Measurements from ENCODE around the gene ADAR.

The ADAR gene

DNA sequence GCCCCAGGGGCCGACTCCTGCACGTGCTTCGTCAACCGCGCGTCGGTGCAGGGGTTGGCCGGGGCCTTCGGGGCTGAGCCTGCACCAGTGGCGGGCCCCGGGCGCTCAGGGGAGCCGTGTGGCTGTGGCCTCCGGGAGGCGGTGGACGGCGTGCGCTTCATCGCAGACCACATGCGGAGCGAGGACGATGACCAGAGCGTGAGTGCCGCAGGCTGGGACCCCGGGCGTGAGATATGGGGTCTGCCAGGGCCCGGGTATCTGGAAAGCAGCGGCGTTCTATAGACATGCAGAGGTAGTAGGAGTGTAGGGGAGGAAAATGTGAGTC is 36.1 kb downstream of the ADAR start:
- peaks cover 7% of the 10 kb centered on the region for H3K36me3 Mint-ChIP-seq (ENCODE audit: insufficient read depth)
- H3K27me3 Mint-ChIP-seq: peaks cover 21 to 42% of the 10 kb centered on the region in 2 donors
- H3K4me1 Mint-ChIP-seq (ENCODE audit: low read depth in 2 of 2): peaks cover 15% of the 10 kb centered on the region in 2 donors
- peaks cover 0 to 2% of the 10 kb centered on the region in 2 donors for H3K9me3 Mint-ChIP-seq
- DNase-seq (no peak), ATAC-seq (replicated peaks) (no peak)
- no peak overlapping the region for H3K4me3 Mint-ChIP-seq
- no peak overlapping the region for H3K27ac Mint-ChIP-seq

- peaks cover 0 to 2% of the 10 kb centered on the region in 2 donors for H3K9me3 Mint-ChIP-seq
- H3K4me3 Mint-ChIP-seq: no peak overlapping the region
- H3K4me1 Mint-ChIP-seq (ENCODE audit: low read depth in 2 of 2): peaks cover 15% of the 10 kb centered on the region in 2 donors
- H3K27me3 Mint-ChIP-seq: peaks cover 27 to 48% of the 10 kb centered on the region in 2 donors
- H3K27ac Mint-ChIP-seq: no peak overlapping the region
- DNase-seq (no peak), ATAC-seq (replicated peaks) (no peak)
- H3K36me3 Mint-ChIP-seq (ENCODE audit: insufficient read depth): peaks cover 7% of the 10 kb centered on the region
Measured at GRCh38 chr1:154571244-154571963, 36.6 kb downstream of the ADAR start.

DNA sequence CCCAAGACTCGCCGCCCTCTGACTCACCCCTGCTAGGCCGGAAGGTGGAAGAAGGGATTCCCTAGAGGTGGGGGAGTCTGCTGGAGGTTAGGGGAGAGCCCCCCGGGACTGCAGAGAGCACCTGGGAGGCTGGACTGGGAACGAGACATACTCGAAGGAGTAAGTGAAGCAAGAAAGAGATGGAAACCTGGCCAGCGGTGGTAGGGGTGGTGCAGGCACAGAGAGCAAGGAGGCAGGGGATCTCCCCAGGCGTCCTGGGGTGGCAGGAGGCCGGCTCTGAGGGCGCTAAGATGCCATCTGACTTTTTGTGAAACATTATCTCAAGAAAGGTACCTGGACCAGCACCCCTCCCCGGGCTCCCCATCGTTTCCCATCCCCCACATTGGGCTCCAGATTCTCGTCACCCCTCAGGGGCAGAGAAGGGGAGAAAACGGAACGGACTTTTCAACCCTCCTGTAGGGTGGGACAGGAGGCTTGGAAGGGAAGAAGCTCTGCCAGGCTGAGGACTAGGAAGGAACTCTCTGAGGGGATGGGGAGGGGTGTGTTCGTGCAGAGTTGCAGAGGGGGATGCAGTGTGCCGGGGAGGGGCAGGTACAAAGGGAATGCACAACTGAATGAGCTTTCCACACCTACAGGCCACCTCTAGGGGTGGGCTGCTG is 39.7 kb downstream of the ADAR start:
- Mint-ChIP-seq H3K27me3 (peaks cover 39 to 65% of the 10 kb centered on the region in 2 donors), H3K4me1 (ENCODE audit: low read depth in 2 of 2) (peaks cover 9 to 13% of the 10 kb centered on the region in 2 donors), H3K36me3 (ENCODE audit: insufficient read depth) (peaks cover 4% of the 10 kb centered on the region), H3K9me3 (peaks cover 0 to 2% of the 10 kb centered on the region in 2 donors), H3K27ac (no peak overlapping the region), H3K4me3 (peak overlapping the region in 1 of 2 donors; percentile 59)
- ATAC-seq (replicated peaks) (peak; percentile 13), DNase-seq (peak in 1 of 3 experiments; percentile 6)

GRCh38 chr1:154567386-154568156 is 40.4 kb downstream of the ADAR start, which contains the start of gene CHRNB2:
Gene CHRNB2, plus strand, starts transcription at chr1:154567778. Its CDS starts 267 bp downstream, at chr1:154568045.
- peaks cover 0 to 2% of the 10 kb centered on the region in 2 donors for H3K9me3 Mint-ChIP-seq
- ATAC-seq (replicated peaks) (peak; percentile 99), DNase-seq (peak; percentile 70 to 78 (median 73))
- H3K27ac Mint-ChIP-seq: no peak within 1 kb of the TSS
- H3K36me3 Mint-ChIP-seq (ENCODE audit: insufficient read depth): peaks cover 4% of the 10 kb centered on the region
- peaks cover 36 to 65% of the 10 kb centered on the region in 2 donors for H3K27me3 Mint-ChIP-seq
- H3K4me3 Mint-ChIP-seq: peak within 1 kb of the TSS; percentile 49 to 59
- H3K4me1 Mint-ChIP-seq (ENCODE audit: low read depth in 2 of 2): peaks cover 8 to 9% of the 10 kb centered on the region in 2 donors

DNA sequence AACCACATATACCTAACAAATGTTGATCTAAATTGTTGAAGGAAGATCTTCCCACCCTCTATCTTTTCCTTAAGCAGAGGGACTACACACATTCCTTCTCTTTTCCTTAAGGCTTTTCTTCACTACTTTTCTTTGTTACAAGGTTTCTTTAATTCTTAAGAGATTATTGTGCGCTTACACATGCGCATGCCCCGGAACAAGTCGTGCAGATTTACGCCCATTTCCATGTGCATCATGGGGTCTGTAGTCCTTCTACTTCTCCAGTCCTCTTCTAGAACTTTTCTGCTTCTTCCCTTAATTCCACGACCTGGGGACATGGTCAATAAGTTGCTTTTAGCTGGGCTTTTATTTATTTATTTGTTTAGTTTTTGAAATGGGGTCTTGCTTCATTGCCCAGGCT is 42.1 kb downstream of the ADAR start:
- H3K4me3 Mint-ChIP-seq: no peak overlapping the region
- H3K4me1 Mint-ChIP-seq (ENCODE audit: low read depth in 2 of 2): peaks cover 8 to 9% of the 10 kb centered on the region in 2 donors
- H3K9me3 Mint-ChIP-seq: peaks cover 0 to 2% of the 10 kb centered on the region in 2 donors
- ATAC-seq (replicated peaks): no peak
- no peak overlapping the region for H3K27ac Mint-ChIP-seq
- peaks cover 36 to 55% of the 10 kb centered on the region in 2 donors for H3K27me3 Mint-ChIP-seq
- no peak for DNase-seq
- peaks cover 4% of the 10 kb centered on the region for H3K36me3 Mint-ChIP-seq (ENCODE audit: insufficient read depth)

- ATAC-seq (replicated peaks): peak; percentile 43
- Mint-ChIP-seq H3K27me3 (no peaks in the 10 kb centered on the region), H3K36me3 (ENCODE audit: insufficient read depth) (peaks cover 35% of the 10 kb centered on the region), H3K27ac (peak overlapping the region; percentile 88 to 92), H3K4me1 (ENCODE audit: low read depth in 2 of 2) (peaks cover 29 to 39% of the 10 kb centered on the region in 2 donors), H3K9me3 (no peaks in the 10 kb centered on the region), H3K4me3 (peak overlapping the region; percentile 93 to 94)
- DNase-seq: peak; percentile 81 to 84 (median 83)
Measured at GRCh38 chr1:154559466-154560044, 48.4 kb downstream of the ADAR start.

GRCh38 chr1:154558720-154559465 is 49.1 kb downstream of the ADAR start:
- H3K4me3 Mint-ChIP-seq: peak overlapping the region; percentile 93 to 94
- peak; percentile 99 to 100 (median 99) for DNase-seq
- H3K4me1 Mint-ChIP-seq (ENCODE audit: low read depth in 2 of 2): peaks cover 29 to 40% of the 10 kb centered on the region in 2 donors
- H3K36me3 Mint-ChIP-seq (ENCODE audit: insufficient read depth): peaks cover 41% of the 10 kb centered on the region
- H3K9me3 Mint-ChIP-seq: no peaks in the 10 kb centered on the region
- H3K27ac Mint-ChIP-seq: peak overlapping the region; percentile 88 to 92
- H3K27me3 Mint-ChIP-seq: no peaks in the 10 kb centered on the region
- peak; percentile 90 for ATAC-seq (replicated peaks)

- H3K4me1 Mint-ChIP-seq (ENCODE audit: low read depth in 2 of 2): peaks cover 33 to 40% of the 10 kb centered on the region in 2 donors
- H3K27ac Mint-ChIP-seq: peak within 1 kb of the TSS; percentile 88 to 92
- H3K4me3 Mint-ChIP-seq: peak within 1 kb of the TSS; percentile 93 to 94
- no peaks in the 10 kb centered on the region for H3K27me3 Mint-ChIP-seq
- no peaks in the 10 kb centered on the region for H3K9me3 Mint-ChIP-seq
- DNase-seq (peak; percentile 25 to 31 (median 29)), ATAC-seq (replicated peaks) (peak; percentile 1)
- H3K36me3 Mint-ChIP-seq (ENCODE audit: insufficient read depth): peaks cover 46% of the 10 kb centered on the region
Measured at GRCh38 chr1:154557939-154558719, 49.9 kb downstream of the ADAR start, which contains the start of gene UBE2Q1. Gene UBE2Q1, minus strand, starts transcription at chr1:154558662. Its CDS starts 109 bp downstream, at chr1:154558553.

- Mint-ChIP-seq H3K9me3 (no peaks in the 10 kb centered on the region), H3K36me3 (ENCODE audit: insufficient read depth) (peaks cover 53% of the 10 kb centered on the region), H3K4me3 (peak overlapping the region; percentile 91 to 92), H3K27ac (peak overlapping the region; percentile 88 to 92), H3K4me1 (ENCODE audit: low read depth in 2 of 2) (peaks cover 33 to 40% of the 10 kb centered on the region in 2 donors), H3K27me3 (no peaks in the 10 kb centered on the region)
- ATAC-seq (replicated peaks): no peak
- DNase-seq: no peak
Measured at GRCh38 chr1:154557248-154557938, 50.6 kb downstream of the ADAR start.

DNA sequence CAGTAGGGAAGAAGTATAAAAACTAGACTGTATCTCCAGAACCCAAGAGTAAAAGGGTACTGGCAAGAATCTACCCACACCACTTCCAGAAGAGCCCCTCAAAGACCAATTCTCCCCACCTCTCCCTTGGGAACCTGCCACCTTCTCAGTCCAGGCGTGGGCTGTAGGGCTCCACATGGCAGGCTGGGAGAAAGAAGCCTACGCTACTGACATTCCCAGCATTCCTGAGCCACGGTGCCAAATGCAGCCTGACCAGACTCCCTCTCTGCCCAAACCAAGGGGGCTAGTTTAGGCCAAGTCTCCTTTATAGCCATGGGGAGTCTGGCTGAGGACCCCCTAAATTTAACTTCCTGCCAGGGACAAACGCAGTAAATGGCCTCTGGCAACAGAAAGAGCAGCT is 51.6 kb downstream of the ADAR start:
- peak overlapping the region; percentile 55 to 92 for H3K27ac Mint-ChIP-seq
- H3K36me3 Mint-ChIP-seq (ENCODE audit: insufficient read depth): peaks cover 63% of the 10 kb centered on the region
- peaks cover 36 to 40% of the 10 kb centered on the region in 2 donors for H3K4me1 Mint-ChIP-seq (ENCODE audit: low read depth in 2 of 2)
- no peaks in the 10 kb centered on the region for H3K27me3 Mint-ChIP-seq
- no peak for ATAC-seq (replicated peaks)
- H3K4me3 Mint-ChIP-seq: peak overlapping the region; percentile 91 to 92
- no peaks in the 10 kb centered on the region for H3K9me3 Mint-ChIP-seq
- DNase-seq: no peak
